SK-N-SH (cell line): ENCODE measurements around the gene KCTD5.

ENCODE experiments used
- ELF1 ChIP-seq: IDR thresholded peaks from 2 replicates; pipeline ENCODE4 v1.4.0; 2012
- EP300 ChIP-seq, 2 experiments: IDR thresholded peaks; 2 replicates each; pipeline versions ENCODE4 v1.4.0 to v1.6.1; 2012; ENCODE audit warnings: borderline replicate concordance in 1 of 2, low read depth in 1 of 2, low read length in 1 of 2
- MXI1 ChIP-seq: IDR thresholded peaks from 2 replicates; pipeline ENCODE4 v1.6.1; 2012; ENCODE audit warnings: mild to moderate bottlenecking, low read depth, low read length, improper control_type of control experiment
- RAD21 ChIP-seq: IDR thresholded peaks from 2 replicates; pipeline ENCODE4 v1.6.1; 2012; ENCODE audit warnings: mild to moderate bottlenecking, low read length
- RFX5 ChIP-seq: IDR thresholded peaks from 2 replicates; pipeline ENCODE4 v1.6.1; 2012; ENCODE audit warnings: mild to moderate bottlenecking, improper control_type of control experiment, low read length
- TAF1 ChIP-seq: IDR thresholded peaks from 2 replicates; pipeline ENCODE4 v1.6.1; 2012; ENCODE audit warnings: low read depth, mild to moderate bottlenecking, low read length, moderate library complexity, borderline replicate concordance
- TCF12 ChIP-seq: IDR thresholded peaks from 2 replicates; pipeline ENCODE4 v1.4.0; 2012
- TEAD4 ChIP-seq: IDR thresholded peaks from 2 replicates; pipeline ENCODE4 v1.4.0; 2012; ENCODE audit warnings: mild to moderate bottlenecking, borderline replicate concordance; ENCODE audit not compliant: insufficient read depth
- YY1 ChIP-seq: IDR thresholded peaks from 2 replicates; pipeline ENCODE4 v1.4.0; 2012; ENCODE audit warnings: low read depth, mild to moderate bottlenecking
- TF ChIP-seq, protein P1 (sequence below): fragments of 200-600 bp; sonication (generic); IDR thresholded peaks from 2 replicates; pipeline ENCODE4 v1.6.1; 2017; ENCODE audit warnings: antibody characterized with exemption, mild to moderate bottlenecking, moderate library complexity
- TF ChIP-seq, protein P2 (sequence below): fragments of 150-350 bp; IDR thresholded peaks from 2 replicates; pipeline ENCODE4 v1.6.1; 2017; ENCODE audit warnings: antibody characterized with exemption, low read length, low read depth, borderline replicate concordance
- TF ChIP-seq, protein P3 (sequence below): IDR thresholded peaks from 2 replicates; pipeline ENCODE4 v1.6.1; 2012; ENCODE audit warnings: mild to moderate bottlenecking, low read depth, low read length, moderate library complexity

DNA sequence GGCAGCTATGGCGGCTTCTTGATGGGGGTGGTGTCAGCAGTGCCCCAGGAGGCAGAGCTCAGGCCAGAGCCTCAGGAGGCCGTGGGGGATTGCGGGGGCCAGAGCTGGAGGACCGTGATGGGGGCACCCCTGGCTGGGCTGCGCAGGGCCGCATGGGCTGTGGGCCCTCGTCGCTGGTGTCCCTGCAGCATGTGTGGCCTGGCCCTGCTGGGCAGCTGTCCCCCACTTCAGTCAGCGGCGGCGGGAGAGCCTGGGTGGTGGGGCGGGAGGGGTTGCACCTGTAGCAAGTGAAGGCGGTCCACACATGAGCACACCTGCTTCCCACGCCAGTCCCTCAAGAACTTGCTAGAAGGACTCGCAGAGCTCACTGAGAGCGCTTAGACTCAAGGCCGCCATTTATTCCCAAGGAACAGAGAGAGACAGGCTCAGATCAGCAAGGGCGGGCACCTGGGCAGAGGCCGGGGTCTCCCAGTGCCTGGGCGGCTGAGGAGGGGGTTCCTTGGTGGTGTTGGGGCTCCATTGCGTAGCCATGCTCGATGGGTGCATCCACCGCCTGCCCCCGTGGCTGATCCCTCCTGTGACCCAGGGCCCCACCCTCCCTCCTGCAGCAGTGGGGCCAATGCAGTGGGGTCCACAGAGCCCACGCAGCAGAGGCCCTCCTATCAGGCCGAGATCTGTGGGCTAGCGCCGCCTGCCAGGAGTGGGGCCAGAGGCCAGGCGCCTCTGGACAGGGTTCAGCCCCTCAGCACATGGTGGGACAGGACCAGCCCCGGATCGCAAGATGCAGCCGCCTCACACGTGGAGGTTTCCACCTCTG lies 22.1 kb downstream of the KCTD5 start:
- TF ChIP-seq, protein P1, sequence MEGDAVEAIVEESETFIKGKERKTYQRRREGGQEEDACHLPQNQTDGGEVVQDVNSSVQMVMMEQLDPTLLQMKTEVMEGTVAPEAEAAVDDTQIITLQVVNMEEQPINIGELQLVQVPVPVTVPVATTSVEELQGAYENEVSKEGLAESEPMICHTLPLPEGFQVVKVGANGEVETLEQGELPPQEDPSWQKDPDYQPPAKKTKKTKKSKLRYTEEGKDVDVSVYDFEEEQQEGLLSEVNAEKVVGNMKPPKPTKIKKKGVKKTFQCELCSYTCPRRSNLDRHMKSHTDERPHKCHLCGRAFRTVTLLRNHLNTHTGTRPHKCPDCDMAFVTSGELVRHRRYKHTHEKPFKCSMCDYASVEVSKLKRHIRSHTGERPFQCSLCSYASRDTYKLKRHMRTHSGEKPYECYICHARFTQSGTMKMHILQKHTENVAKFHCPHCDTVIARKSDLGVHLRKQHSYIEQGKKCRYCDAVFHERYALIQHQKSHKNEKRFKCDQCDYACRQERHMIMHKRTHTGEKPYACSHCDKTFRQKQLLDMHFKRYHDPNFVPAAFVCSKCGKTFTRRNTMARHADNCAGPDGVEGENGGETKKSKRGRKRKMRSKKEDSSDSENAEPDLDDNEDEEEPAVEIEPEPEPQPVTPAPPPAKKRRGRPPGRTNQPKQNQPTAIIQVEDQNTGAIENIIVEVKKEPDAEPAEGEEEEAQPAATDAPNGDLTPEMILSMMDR, result no peak
- TF ChIP-seq TCF12 (no peak), TEAD4 (no peak), YY1 (no peak), TAF1 (no peak), ELF1 (no peak), RFX5 (no peak), MXI1 (no peak), RAD21 (no peak), EP300 (IDR thresholded peaks at IDR 0.05; ENCODE audit: borderline replicate concordance in 1 of 2, low read depth in 1 of 2, low read length in 1 of 2) (no peak)
- TF ChIP-seq, protein P2, sequence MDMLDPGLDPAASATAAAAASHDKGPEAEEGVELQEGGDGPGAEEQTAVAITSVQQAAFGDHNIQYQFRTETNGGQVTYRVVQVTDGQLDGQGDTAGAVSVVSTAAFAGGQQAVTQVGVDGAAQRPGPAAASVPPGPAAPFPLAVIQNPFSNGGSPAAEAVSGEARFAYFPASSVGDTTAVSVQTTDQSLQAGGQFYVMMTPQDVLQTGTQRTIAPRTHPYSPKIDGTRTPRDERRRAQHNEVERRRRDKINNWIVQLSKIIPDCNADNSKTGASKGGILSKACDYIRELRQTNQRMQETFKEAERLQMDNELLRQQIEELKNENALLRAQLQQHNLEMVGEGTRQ, result no peak
- TF ChIP-seq, protein P3, sequence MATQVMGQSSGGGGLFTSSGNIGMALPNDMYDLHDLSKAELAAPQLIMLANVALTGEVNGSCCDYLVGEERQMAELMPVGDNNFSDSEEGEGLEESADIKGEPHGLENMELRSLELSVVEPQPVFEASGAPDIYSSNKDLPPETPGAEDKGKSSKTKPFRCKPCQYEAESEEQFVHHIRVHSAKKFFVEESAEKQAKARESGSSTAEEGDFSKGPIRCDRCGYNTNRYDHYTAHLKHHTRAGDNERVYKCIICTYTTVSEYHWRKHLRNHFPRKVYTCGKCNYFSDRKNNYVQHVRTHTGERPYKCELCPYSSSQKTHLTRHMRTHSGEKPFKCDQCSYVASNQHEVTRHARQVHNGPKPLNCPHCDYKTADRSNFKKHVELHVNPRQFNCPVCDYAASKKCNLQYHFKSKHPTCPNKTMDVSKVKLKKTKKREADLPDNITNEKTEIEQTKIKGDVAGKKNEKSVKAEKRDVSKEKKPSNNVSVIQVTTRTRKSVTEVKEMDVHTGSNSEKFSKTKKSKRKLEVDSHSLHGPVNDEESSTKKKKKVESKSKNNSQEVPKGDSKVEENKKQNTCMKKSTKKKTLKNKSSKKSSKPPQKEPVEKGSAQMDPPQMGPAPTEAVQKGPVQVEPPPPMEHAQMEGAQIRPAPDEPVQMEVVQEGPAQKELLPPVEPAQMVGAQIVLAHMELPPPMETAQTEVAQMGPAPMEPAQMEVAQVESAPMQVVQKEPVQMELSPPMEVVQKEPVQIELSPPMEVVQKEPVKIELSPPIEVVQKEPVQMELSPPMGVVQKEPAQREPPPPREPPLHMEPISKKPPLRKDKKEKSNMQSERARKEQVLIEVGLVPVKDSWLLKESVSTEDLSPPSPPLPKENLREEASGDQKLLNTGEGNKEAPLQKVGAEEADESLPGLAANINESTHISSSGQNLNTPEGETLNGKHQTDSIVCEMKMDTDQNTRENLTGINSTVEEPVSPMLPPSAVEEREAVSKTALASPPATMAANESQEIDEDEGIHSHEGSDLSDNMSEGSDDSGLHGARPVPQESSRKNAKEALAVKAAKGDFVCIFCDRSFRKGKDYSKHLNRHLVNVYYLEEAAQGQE, result no peak
